ENCODE measurements around the gene TMEM239.

TMEM239 gene

DNA sequence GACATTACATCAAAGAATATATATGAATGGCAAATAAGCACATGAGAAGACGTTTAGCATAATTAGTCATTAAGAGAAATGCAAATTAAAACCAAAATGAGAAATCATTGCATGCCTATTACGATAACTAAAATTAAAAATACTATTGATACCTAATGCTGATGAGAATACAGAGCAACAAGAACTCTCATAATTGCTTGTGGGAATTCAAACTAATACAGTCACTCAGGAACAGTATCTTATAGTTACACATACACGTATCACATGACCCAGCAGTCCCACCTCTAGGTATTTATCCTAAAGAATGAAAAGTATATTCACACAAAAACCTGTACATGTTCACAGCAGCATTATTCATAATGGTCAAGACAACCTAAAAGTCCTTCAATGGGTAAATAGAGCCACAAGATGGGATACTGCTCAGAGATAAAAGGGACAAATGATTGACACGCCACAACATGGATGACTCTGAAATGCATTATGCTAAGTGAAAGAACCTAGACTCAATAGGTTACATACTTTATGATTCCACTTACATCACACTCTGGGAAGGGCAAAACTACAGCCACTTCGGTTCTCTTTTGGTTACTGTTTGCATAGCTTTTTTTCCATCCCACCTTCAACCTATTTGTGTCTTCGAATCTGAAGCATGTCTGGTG is 32.1 kb upstream of the TMEM239 start:
- Histone ChIP-seq H3K9ac (ENCODE audit: low read depth in 1 of 2, low read length in 2 of 2) (no peak overlapping the region), H3K4me3 (ENCODE audit: low read depth in 1 of 2, low read length in 2 of 2) (no peak overlapping the region), H3K36me3 (ENCODE audit: control insufficient read depth in 1 of 2, insufficient read depth in 2 of 2, low read length in 2 of 2) (no peaks in the 10 kb centered on the region), H3K27ac (ENCODE audit: low read depth, low read length) (no peak overlapping the region), H3K9me3 (ENCODE audit: control insufficient read depth in 1 of 2, low read length in 2 of 2) (no peaks in the 10 kb centered on the region), H3K4me1 (ENCODE audit: control insufficient read depth in 1 of 2, insufficient read depth in 2 of 2, low read length in 2 of 2) (no peaks in the 10 kb centered on the region), H3K27me3 (ENCODE audit: control insufficient read depth in 1 of 2, insufficient read depth in 2 of 2, low read length in 2 of 2) (peaks cover 0 to 3% of the 10 kb centered on the region in 2 donors)

DNA sequence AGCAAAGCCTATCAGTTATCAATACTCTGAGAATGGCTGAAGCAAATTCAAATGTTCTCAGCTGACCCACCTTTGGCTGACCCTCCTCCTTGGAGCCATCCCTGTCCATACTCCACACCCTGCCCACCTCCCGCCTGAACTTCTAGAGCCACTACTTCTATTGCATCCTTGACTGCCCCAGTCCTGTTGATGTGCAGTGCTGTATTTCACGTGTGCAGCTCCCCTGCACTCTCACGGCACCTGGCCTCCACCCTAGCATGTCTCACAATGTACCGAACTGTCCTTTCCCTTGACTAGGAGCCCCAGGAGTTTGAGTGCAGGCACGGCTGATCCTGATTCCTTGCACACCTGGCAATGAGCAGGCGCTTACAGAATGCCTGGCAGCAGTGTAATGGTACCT is 22.7 kb upstream of the TMEM239 start:
- H3K27ac ChIP-seq (ENCODE audit: low read depth, low read length), result no peak overlapping the region

DNA sequence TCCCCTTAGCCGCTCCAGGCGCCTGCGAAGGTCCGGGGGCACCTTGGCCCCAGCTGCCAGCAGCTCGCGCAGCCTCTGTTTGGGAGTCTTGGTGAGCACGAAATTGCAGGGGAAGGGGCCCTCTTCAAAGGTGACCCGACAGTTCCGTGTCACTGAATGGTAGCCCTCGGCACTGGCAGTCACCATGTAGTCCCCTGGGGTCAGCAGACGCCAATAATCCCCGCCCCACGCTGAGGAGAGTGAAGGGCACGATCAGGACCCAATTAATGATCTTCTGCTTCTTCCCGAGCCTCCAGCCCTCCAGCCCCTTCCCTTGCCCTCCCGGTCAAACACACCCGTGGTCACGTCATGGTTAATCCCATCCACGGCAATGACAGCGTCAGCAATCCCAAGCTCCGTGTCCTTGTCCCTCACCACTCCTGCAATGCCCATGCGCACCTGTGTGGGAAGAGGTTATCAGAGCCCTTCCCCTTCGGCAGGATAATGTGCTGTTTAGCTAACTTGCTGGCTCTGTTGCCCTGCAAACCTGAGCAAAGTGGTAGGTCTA is 21.9 kb upstream of the TMEM239 start:
- H3K4me1 ChIP-seq (ENCODE audit: control insufficient read depth in 1 of 2, insufficient read depth in 2 of 2, low read length in 2 of 2), result no peaks in the 10 kb centered on the region
- no peaks in the 10 kb centered on the region for H3K36me3 ChIP-seq (ENCODE audit: control insufficient read depth in 1 of 2, insufficient read depth in 2 of 2, low read length in 2 of 2)
- no peaks in the 10 kb centered on the region for H3K9me3 ChIP-seq (ENCODE audit: control insufficient read depth in 1 of 2, low read length in 2 of 2)
- H3K4me3 ChIP-seq (ENCODE audit: low read depth in 1 of 2, low read length in 2 of 2), result no peak overlapping the region
- H3K27ac ChIP-seq (ENCODE audit: low read depth, low read length), result no peak overlapping the region
- peaks cover 12 to 18% of the 10 kb centered on the region in 2 donors for H3K27me3 ChIP-seq (ENCODE audit: control insufficient read depth in 1 of 2, insufficient read depth in 2 of 2, low read length in 2 of 2)
- no peak overlapping the region for H3K9ac ChIP-seq (ENCODE audit: low read depth in 1 of 2, low read length in 2 of 2)

More for the DNA sequence above, 22.7 kb upstream of the TMEM239 start:
- H3K4me1 ChIP-seq (ENCODE audit: control insufficient read depth in 1 of 2, insufficient read depth in 2 of 2, low read length in 2 of 2), result no peaks in the 10 kb centered on the region
- H3K9ac ChIP-seq (ENCODE audit: low read depth in 1 of 2, low read length in 2 of 2), result no peak overlapping the region
- no peaks in the 10 kb centered on the region for H3K36me3 ChIP-seq (ENCODE audit: control insufficient read depth in 1 of 2, insufficient read depth in 2 of 2, low read length in 2 of 2)
- H3K9me3 ChIP-seq (ENCODE audit: control insufficient read depth in 1 of 2, low read length in 2 of 2), result no peaks in the 10 kb centered on the region
- no peak overlapping the region for H3K4me3 ChIP-seq (ENCODE audit: low read depth in 1 of 2, low read length in 2 of 2)
- H3K27me3 ChIP-seq (ENCODE audit: control insufficient read depth in 1 of 2, insufficient read depth in 2 of 2, low read length in 2 of 2), result peaks cover 6 to 13% of the 10 kb centered on the region in 2 donors

DNA sequence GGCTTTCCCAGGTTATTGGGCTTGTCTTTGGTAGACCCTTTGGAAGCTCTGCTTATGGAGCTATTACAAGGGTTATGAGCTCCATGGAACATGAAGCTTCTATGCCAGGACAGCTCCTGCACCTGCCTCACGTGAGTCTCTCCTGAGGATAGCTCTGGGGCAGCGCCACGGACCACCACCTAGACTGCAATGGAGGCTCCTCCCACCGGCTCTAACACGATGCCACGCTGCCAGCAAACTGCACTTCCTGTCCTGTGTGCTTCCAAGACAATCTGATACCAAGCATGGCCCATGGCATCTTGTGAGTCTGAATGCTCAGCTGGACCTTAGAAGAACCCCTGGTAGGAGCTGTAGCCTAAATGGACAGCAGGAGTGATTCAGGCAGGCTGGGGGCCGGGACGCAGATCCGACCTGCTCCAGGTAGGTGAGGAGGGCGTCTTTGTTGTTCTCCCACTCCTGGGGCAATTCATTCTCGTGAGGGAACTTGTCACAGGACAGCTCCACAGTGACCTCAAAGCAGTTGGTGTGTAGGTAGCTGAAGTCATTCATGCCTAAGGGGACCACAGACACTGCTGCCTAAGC is 21.2 kb upstream of the TMEM239 start:
- H3K4me3 ChIP-seq (ENCODE audit: low read depth in 1 of 2, low read length in 2 of 2), result no peak overlapping the region
- H3K27ac ChIP-seq (ENCODE audit: low read depth, low read length), result no peak overlapping the region
- no peaks in the 10 kb centered on the region for H3K36me3 ChIP-seq (ENCODE audit: control insufficient read depth in 1 of 2, insufficient read depth in 2 of 2, low read length in 2 of 2)
- peaks cover 0 to 6% of the 10 kb centered on the region in 2 donors for H3K4me1 ChIP-seq (ENCODE audit: control insufficient read depth in 1 of 2, insufficient read depth in 2 of 2, low read length in 2 of 2)
- H3K9ac ChIP-seq (ENCODE audit: low read depth in 1 of 2, low read length in 2 of 2), result no peak overlapping the region
- H3K9me3 ChIP-seq (ENCODE audit: control insufficient read depth in 1 of 2, low read length in 2 of 2), result no peaks in the 10 kb centered on the region
- peaks cover 19 to 23% of the 10 kb centered on the region in 2 donors for H3K27me3 ChIP-seq (ENCODE audit: control insufficient read depth in 1 of 2, insufficient read depth in 2 of 2, low read length in 2 of 2)

DNA sequence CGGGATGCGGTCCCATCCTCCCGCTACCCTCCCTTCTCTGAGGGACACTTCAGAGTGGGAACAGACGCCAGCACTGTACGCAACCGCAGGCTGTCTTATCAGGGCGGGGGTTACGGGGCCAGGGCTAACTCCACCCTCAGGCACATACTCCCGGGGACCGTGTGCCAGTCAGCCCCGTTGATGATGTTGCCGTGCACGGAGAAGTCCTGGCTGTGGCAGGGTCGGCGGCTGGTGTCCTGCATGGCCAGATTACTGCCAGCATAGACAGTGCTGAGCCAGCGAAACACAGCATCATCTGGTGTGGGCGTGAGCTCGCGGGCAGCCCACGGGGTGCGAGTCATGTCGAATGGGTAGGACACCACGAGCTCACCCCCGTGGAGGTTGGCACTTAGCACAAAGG is 20.7 kb upstream of the TMEM239 start:
- H3K36me3 ChIP-seq (ENCODE audit: control insufficient read depth in 1 of 2, insufficient read depth in 2 of 2, low read length in 2 of 2), result no peaks in the 10 kb centered on the region
- no peak overlapping the region for H3K9ac ChIP-seq (ENCODE audit: low read depth in 1 of 2, low read length in 2 of 2)
- peaks cover 23 to 27% of the 10 kb centered on the region in 2 donors for H3K27me3 ChIP-seq (ENCODE audit: control insufficient read depth in 1 of 2, insufficient read depth in 2 of 2, low read length in 2 of 2)
- no peak overlapping the region for H3K27ac ChIP-seq (ENCODE audit: low read depth, low read length)
- peaks cover 0 to 8% of the 10 kb centered on the region in 2 donors for H3K4me1 ChIP-seq (ENCODE audit: control insufficient read depth in 1 of 2, insufficient read depth in 2 of 2, low read length in 2 of 2)
- no peak overlapping the region for H3K4me3 ChIP-seq (ENCODE audit: low read depth in 1 of 2, low read length in 2 of 2)
- H3K9me3 ChIP-seq (ENCODE audit: control insufficient read depth in 1 of 2, low read length in 2 of 2), result no peaks in the 10 kb centered on the region

DNA sequence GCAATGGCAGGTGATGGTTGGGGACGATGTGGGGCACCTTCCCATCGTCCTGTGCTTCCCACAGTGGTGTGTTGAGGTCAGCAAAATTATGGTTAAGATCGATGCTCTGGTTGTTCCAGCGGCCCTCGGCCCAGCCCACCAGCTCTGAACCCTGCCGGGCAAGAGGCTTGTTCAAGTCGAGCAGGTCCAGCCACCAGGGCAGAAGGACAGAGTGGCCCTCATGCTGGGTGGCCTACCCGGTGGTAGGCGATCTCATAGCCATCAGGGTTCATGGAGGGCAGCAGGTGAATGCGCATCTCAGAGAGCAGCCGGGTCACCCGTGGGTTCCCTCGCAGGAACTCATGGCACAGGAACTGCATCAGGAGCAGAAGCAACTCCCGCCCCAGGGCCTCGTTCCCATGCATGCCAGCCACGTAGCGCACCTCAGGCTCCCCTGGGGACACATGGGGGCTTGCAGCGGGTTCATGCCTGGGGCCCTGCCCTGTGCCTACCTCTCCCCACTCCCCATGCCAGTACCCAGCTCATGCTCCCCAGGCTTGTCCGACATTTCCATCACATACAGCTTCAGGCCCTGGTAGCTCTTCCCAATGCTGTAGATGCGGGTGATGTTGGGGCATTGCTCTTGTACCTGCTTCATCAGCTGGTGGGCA is 20.0 kb upstream of the TMEM239 start:
- H3K36me3 ChIP-seq (ENCODE audit: control insufficient read depth in 1 of 2, insufficient read depth in 2 of 2, low read length in 2 of 2), result no peaks in the 10 kb centered on the region
- no peak overlapping the region for H3K4me3 ChIP-seq (ENCODE audit: low read depth in 1 of 2, low read length in 2 of 2)
- no peak overlapping the region for H3K27ac ChIP-seq (ENCODE audit: low read depth, low read length)
- no peak overlapping the region for H3K9ac ChIP-seq (ENCODE audit: low read depth in 1 of 2, low read length in 2 of 2)
- H3K9me3 ChIP-seq (ENCODE audit: control insufficient read depth in 1 of 2, low read length in 2 of 2), result no peaks in the 10 kb centered on the region
- peaks cover 0 to 13% of the 10 kb centered on the region in 2 donors for H3K4me1 ChIP-seq (ENCODE audit: control insufficient read depth in 1 of 2, insufficient read depth in 2 of 2, low read length in 2 of 2)
- H3K27me3 ChIP-seq (ENCODE audit: control insufficient read depth in 1 of 2, insufficient read depth in 2 of 2, low read length in 2 of 2), result peaks cover 28 to 32% of the 10 kb centered on the region in 2 donors

DNA sequence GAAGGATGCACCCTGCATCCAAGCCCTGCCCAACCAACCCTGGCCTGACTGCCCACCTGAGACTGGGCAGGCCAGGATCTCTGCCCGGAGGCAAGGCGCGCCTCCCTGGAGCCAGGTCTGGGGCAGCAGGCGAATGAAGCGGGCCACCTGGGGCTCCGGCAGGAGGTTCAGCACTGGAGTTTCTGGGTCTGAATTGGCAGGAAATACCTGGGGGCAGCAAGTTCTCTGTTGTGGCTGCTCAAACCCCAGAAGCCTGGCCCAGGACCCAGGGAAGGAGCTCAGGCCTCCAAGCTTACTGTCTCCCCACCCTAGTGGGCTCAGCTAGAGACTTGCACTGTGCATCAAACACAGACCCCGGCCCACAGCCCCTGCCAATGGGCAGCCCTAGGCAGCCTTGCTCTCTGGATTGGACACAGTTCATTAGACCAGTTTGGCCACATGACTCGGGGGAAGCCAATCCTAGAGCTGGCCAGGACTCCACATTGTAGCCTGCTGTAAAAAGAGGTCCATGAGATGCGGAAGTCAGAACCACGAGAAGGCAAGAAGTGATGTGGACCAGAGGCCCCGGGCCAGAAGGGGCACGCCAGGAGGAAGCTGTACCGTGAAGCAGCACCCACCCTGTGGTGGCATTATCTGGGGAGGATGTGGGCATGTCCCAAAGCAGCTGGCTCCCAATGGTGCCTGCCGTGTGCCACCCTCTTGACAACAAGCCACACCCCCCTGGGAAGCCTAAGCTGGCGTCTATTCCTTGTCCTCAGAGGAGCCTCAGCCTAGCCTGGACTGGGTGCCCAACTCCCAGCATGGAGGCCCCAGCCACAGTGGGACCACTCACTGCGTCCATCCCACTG is 18.8 kb upstream of the TMEM239 start:
- peaks cover 37 to 41% of the 10 kb centered on the region in 2 donors for H3K27me3 ChIP-seq (ENCODE audit: control insufficient read depth in 1 of 2, insufficient read depth in 2 of 2, low read length in 2 of 2)
- H3K27ac ChIP-seq (ENCODE audit: low read depth, low read length), result no peak overlapping the region
- no peaks in the 10 kb centered on the region for H3K9me3 ChIP-seq (ENCODE audit: control insufficient read depth in 1 of 2, low read length in 2 of 2)
- no peaks in the 10 kb centered on the region for H3K36me3 ChIP-seq (ENCODE audit: control insufficient read depth in 1 of 2, insufficient read depth in 2 of 2, low read length in 2 of 2)
- peaks cover 0 to 13% of the 10 kb centered on the region in 2 donors for H3K4me1 ChIP-seq (ENCODE audit: control insufficient read depth in 1 of 2, insufficient read depth in 2 of 2, low read length in 2 of 2)
- H3K9ac ChIP-seq (ENCODE audit: low read depth in 1 of 2, low read length in 2 of 2), result no peak overlapping the region
- H3K4me3 ChIP-seq (ENCODE audit: low read depth in 1 of 2, low read length in 2 of 2), result no peak overlapping the region

DNA sequence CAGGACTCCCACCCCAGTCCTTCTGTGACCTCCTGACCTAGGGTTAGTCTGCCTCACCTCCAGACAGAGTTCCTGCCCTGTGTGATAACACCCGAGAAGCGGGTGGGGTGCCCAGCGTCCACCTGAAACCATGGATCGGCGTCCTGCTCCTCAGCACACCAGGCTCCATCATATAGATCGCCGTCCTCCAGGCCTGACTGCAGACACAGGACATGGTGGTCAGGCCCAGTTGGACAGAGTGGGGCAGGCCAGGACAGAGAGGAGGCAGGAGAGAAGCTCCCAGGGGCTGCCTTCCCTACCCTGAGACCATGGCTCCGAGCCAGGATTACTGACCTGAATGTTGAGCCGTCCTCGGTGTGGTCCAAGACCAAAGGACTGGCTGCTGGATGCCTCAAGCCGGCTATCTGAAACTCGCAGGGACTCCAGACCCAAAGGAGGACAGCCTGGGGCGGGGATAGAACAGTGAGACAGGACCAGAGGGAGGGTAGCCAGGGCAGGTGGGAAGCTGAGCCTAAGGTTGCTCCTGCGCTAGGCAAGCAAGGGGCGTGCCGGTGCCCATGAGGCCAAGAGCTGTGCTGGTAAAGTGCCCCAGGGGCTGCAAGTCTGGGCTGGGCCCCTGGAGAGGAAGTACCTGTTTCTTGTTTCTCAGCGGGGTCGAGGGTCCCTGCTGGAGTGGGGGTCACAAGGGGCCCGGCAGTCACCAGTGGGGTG is 17.9 kb upstream of the TMEM239 start:
- no peak overlapping the region for H3K27ac ChIP-seq (ENCODE audit: low read depth, low read length)
- peaks cover 0 to 13% of the 10 kb centered on the region in 2 donors for H3K4me1 ChIP-seq (ENCODE audit: control insufficient read depth in 1 of 2, insufficient read depth in 2 of 2, low read length in 2 of 2)
- H3K9ac ChIP-seq (ENCODE audit: low read depth in 1 of 2, low read length in 2 of 2), result no peak overlapping the region
- H3K9me3 ChIP-seq (ENCODE audit: control insufficient read depth in 1 of 2, low read length in 2 of 2), result no peaks in the 10 kb centered on the region
- no peaks in the 10 kb centered on the region for H3K36me3 ChIP-seq (ENCODE audit: control insufficient read depth in 1 of 2, insufficient read depth in 2 of 2, low read length in 2 of 2)
- H3K27me3 ChIP-seq (ENCODE audit: control insufficient read depth in 1 of 2, insufficient read depth in 2 of 2, low read length in 2 of 2), result peaks cover 43 to 44% of the 10 kb centered on the region in 2 donors
- no peak overlapping the region for H3K4me3 ChIP-seq (ENCODE audit: low read depth in 1 of 2, low read length in 2 of 2)

DNA sequence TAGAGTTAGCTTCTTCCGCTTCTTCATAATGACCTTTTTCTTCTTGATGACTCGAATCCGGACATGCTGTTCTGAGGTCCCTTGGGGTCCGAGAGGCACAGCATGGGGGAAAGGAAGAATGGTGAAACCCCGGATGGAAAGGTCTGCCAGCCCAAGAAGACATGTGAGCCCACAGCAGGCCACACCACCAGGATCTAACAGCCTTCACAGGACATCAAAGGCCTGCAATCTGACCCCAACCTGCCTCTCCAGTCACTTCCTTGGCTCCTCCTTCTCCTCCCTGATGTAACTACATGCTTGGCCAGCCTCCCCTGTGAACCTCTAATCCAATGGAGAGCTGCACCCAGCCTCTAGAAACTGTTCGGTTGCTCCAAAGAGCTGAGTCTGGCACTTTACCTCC is 17.4 kb upstream of the TMEM239 start:
- peaks cover 44 to 47% of the 10 kb centered on the region in 2 donors for H3K27me3 ChIP-seq (ENCODE audit: control insufficient read depth in 1 of 2, insufficient read depth in 2 of 2, low read length in 2 of 2)
- no peak overlapping the region for H3K9ac ChIP-seq (ENCODE audit: low read depth in 1 of 2, low read length in 2 of 2)
- no peak overlapping the region for H3K27ac ChIP-seq (ENCODE audit: low read depth, low read length)
- H3K4me3 ChIP-seq (ENCODE audit: low read depth in 1 of 2, low read length in 2 of 2), result no peak overlapping the region
- peaks cover 0 to 13% of the 10 kb centered on the region in 2 donors for H3K4me1 ChIP-seq (ENCODE audit: control insufficient read depth in 1 of 2, insufficient read depth in 2 of 2, low read length in 2 of 2)
- H3K36me3 ChIP-seq (ENCODE audit: control insufficient read depth in 1 of 2, insufficient read depth in 2 of 2, low read length in 2 of 2), result no peaks in the 10 kb centered on the region
- no peaks in the 10 kb centered on the region for H3K9me3 ChIP-seq (ENCODE audit: control insufficient read depth in 1 of 2, low read length in 2 of 2)
